Heart left ventricle (tissue), 16 donors: ENCODE data around the gene CACNA2D3. TPM values are rescaled to one million over a fixed set of nuclear protein-coding genes. Genes with fewer than 3 reads are reported as not detected.

Experiments used
- ATAC-seq, 4 donors: fragments of 200-7000 bp; cut with Tn5 transposase; one replicate each; pipeline ENCODE4 v1.9.1; 2020 to 2022; ENCODE audit warnings: moderate library complexity in 4 of 4, mild to moderate bottlenecking in 3 of 4, moderate number of reproducible peaks in 1 of 4
- DNase-seq, 5 donors: peaks; one replicate each; pipeline ENCODE4 v3.0.0-alpha.2; 2020
- H3K27ac ChIP-seq, 12 donors: fragments of 200-600 bp; sonication (generic) in 4 of 12; one replicate each; pipeline versions ENCODE4 v1.5.0 to v1.8.0; 2016 to 2022; ENCODE audit warnings: mild to moderate bottlenecking in 2 of 12
- H3K27me3 ChIP-seq, 9 donors: fragments of 200-600 bp; sonication (generic) in 2 of 9; one replicate each; pipeline versions ENCODE4 v1.5.1 to v1.8.0; 2016 to 2022; ENCODE audit warnings: mild to moderate bottlenecking in 3 of 9
- H3K36me3 ChIP-seq, 9 donors: fragments of 200-600 bp; sonication (generic) in 2 of 9; one replicate each; pipeline versions ENCODE4 v1.5.0 to v1.8.0; 2018 to 2022; ENCODE audit warnings: mild to moderate bottlenecking in 2 of 9
- H3K4me1 ChIP-seq, 12 donors: fragments of 200-600 bp; sonication (generic) in 4 of 12; one replicate each; pipeline versions ENCODE4 v1.5.0 to v1.8.0; 2016 to 2022; ENCODE audit warnings: mild to moderate bottlenecking in 3 of 12
- H3K4me3 ChIP-seq, 12 donors: fragments of 200-600 bp; sonication (generic) in 4 of 12; one replicate each; pipeline versions ENCODE4 v1.5.0 to v1.8.0; 2017 to 2022; ENCODE audit warnings: mild to moderate bottlenecking in 9 of 12, moderate library complexity in 4 of 12
- H3K9me3 ChIP-seq, 12 donors: fragments of 200-600 bp; sonication (generic) in 4 of 12; one replicate each; pipeline versions ENCODE4 v1.5.0 to v1.8.0; 2016 to 2022; ENCODE audit warnings: mild to moderate bottlenecking in 1 of 12
- POLR2A ChIP-seq, 2 donors: fragments of 450-650 bp; IDR thresholded peaks; one replicate each; pipeline ENCODE4 v1.6.1; 2017; ENCODE audit warnings: antibody characterized with exemption in 2 of 2, mild to moderate bottlenecking in 2 of 2, moderate library complexity in 2 of 2
- WGBS, 4 donors: extraction: QIAGEN DNeasy Blood & Tissue Kit in 2 of 4; methylation state at CpG; one replicate each; pipeline versions ENCODE4 v1.1.5 to v1.1.7; 2013 to 2018; 5-methylcytosine and 5-hydroxymethylcytosine counted together
- intact Hi-C, 10 donors: fragments of 100-400 bp; cut with DNase I; formaldehyde crosslinking; loops; one replicate each; pipeline versions ENCODE4 v1.11.1 to v1.14.2; 2022
- polyA plus RNA-seq, 2 donors: library from polyadenylated mRNA; stranded (reverse); fragments of 200-250 nt; gene quantifications; one replicate each; pipeline ENCODE4 v1.2.3, GENCODE V29; 2013
- total RNA-seq, 9 donors: library from RNA; depleted of rRNA in 2 of 9; stranded (reverse); fragments of >200 nt in 2 of 9; fragmentation: NEBNext Ultra II Directional in 3 of 9; extraction: Animal tissue kit (Norgen Biotek cat#: 25700) in 3 of 9; gene quantifications; one replicate each; pipeline versions ENCODE4 v1.1.0 to v1.2.4, GENCODE V29; 2016 to 2023
- TF ChIP-seq, protein P1 (sequence below), 12 donors: fragments of 200-600 bp; sonication (generic) in 4 of 12; IDR thresholded peaks; one replicate each; pipeline versions ENCODE4 v1.5.0 to v1.8.0; 2018 to 2022; ENCODE audit warnings: antibody characterized with exemption in 12 of 12, mild to moderate bottlenecking in 5 of 12
- donor health status: ischemic (EF 13 %, LVEDD 7.1; RV severe dilation, severe dysfunction).
- donor health status: healthy with polysubstance abuse.
- donor health status: DM: no; HTN: yes; CAD: no.
- donor health status: DM: no; HTN: no; CAD: no.
- donor health status: ischemic (EF 25% LVEDD 6.9; RV normal size, moderate dysfunction).
- donor health status: ischemic (EF 25% LVEDD 5.7; RV mildly dilated, moderate dysfunction).
- donor health status: healthy.
- donor health status: DM: yes; HTN: yes; CAD: no.
- donor health status: ischemic (EF 35%, LVEDD 5.7; RV mildly dilated, moderate dysfunction).
- donor health status: nonischemic (EF 11% LVEDD 7.7; RV severe dilation, severe dysfunction).
- donor health status: DM: yes; HTN: yes; CAD: no.
- donor health status: PGD.
- donor health status: ischemic (EF 29% LVEDD 5.4; RV normal size, mild dysfunction).
- donor health status: nonischemic (EF 23%, LVEDD 6.1; RV moderate dilation, normal function).

The CACNA2D3 gene
- total and polyA plus RNA-seq, 11 donors: 0.17 to 25.1 (median 12.8) TPM

DNA sequence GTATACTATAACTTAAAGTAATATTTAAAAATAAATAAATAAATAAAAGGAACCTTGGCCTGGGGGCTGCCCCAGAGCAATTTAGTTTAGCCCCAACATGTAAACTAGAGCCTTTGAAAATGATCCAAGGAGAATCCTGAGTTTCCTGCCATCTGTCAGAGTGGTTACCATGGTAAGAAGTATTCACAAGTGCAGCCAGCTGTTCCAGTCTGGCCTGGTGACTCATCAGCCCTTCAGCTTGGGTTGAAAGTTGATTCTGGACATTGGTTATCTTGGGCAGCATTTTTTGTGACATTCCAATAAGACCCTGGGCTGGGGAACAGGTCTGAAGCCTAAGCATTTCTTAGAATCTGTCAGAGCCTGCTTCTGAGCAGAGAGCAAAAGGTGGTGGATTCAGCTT is 878.2 kb downstream of the CACNA2D3 start:
- Histone ChIP-seq H3K4me3 (no peak overlapping the region), H3K27me3 (no peaks in the 10 kb centered on the region), H3K9me3 (no peaks in the 10 kb centered on the region), H3K36me3 (no peaks in the 10 kb centered on the region), H3K27ac (no peak overlapping the region), H3K4me1 (peaks cover 0 to 17% (median 0%) of the 10 kb centered on the region in 12 donors)
- TF ChIP-seq POLR2A (IDR thresholded peaks at IDR 0.05): no peak
- TF ChIP-seq, protein P1, sequence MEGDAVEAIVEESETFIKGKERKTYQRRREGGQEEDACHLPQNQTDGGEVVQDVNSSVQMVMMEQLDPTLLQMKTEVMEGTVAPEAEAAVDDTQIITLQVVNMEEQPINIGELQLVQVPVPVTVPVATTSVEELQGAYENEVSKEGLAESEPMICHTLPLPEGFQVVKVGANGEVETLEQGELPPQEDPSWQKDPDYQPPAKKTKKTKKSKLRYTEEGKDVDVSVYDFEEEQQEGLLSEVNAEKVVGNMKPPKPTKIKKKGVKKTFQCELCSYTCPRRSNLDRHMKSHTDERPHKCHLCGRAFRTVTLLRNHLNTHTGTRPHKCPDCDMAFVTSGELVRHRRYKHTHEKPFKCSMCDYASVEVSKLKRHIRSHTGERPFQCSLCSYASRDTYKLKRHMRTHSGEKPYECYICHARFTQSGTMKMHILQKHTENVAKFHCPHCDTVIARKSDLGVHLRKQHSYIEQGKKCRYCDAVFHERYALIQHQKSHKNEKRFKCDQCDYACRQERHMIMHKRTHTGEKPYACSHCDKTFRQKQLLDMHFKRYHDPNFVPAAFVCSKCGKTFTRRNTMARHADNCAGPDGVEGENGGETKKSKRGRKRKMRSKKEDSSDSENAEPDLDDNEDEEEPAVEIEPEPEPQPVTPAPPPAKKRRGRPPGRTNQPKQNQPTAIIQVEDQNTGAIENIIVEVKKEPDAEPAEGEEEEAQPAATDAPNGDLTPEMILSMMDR (IDR thresholded peaks at IDR 0.05): no peak
- peak in 2 of 5 donors; percentile 35 to 48 for DNase-seq
- intact Hi-C loops: no loop called here
- peak in 3 of 4 donors; percentile 60 to 81 (median 62) for ATAC-seq

DNA sequence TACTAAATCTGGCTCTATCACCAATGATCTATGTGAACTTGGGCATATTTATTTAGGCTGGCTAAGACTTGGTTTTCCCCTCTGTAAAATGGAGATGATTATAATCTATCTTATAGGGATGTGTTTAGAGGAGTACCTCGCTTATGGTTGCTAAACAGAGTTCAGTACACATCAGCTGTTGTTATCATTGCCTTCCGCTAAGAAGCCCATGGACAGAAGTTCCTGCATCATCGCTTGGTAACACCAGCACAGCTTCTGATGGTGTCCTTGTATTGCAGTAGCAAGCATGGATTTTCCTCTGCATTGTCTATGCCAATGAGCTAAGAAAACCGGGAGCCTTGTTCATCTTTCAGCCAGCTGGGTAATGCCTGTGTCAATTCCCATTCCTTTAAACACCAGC is 878.6 kb downstream of the CACNA2D3 start:
- intact Hi-C loops: no loop called here
- WGBS, 4 donors: 83 to 95% (median 90%) methylated on average over 4 of the region's 4 CpGs

DNA sequence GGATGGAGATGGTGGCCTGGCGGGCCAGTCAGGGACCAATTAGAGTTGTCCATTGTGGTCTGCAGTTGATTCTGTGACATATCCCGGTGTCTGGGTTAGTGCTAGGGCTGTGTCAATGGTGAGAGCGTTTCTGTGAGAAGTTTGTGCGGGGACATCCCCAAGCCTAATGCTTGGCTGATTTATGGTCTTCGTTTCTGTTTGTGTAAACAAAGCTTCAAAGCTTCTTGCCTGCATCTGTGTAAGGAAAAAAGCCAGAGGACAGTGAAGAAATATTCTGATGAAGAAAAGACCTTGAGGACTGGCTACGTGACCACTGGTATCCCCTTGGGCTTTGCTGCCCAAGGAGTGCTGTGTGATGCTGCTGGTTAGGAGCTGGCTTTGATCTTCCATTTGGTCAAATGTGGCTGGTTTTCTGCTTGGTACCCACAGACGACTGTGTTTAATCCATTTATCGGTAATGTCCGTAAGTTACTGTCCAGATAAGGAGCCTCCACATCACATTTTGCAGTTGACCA is 880.1 kb downstream of the CACNA2D3 start:
- WGBS, 4 donors: 81 to 92% (median 86%) methylated on average over 9 of the region's 9 CpGs
- DNase-seq (no peak), ATAC-seq (no peak)
- Histone ChIP-seq H3K4me3 (no peak overlapping the region), H3K9me3 (no peaks in the 10 kb centered on the region), H3K27ac (no peak overlapping the region), H3K36me3 (no peaks in the 10 kb centered on the region), H3K4me1 (peaks cover 0 to 17% (median 0%) of the 10 kb centered on the region in 12 donors), H3K27me3 (no peaks in the 10 kb centered on the region)
- intact Hi-C loops: no loop called here
- TF ChIP-seq, protein P1 (IDR thresholded peaks at IDR 0.05): no peak
- TF ChIP-seq POLR2A (IDR thresholded peaks at IDR 0.05): no peak

More for the DNA sequence above, 878.6 kb downstream of the CACNA2D3 start:
- Histone ChIP-seq H3K27me3 (no peaks in the 10 kb centered on the region), H3K9me3 (no peaks in the 10 kb centered on the region), H3K4me3 (no peak overlapping the region), H3K27ac (no peak overlapping the region), H3K4me1 (peaks cover 0 to 17% (median 0%) of the 10 kb centered on the region in 12 donors), H3K36me3 (no peaks in the 10 kb centered on the region)
- TF ChIP-seq, protein P1 (IDR thresholded peaks at IDR 0.05): no peak
- TF ChIP-seq POLR2A (IDR thresholded peaks at IDR 0.05): no peak
- DNase-seq (no peak), ATAC-seq (no peak)

DNA sequence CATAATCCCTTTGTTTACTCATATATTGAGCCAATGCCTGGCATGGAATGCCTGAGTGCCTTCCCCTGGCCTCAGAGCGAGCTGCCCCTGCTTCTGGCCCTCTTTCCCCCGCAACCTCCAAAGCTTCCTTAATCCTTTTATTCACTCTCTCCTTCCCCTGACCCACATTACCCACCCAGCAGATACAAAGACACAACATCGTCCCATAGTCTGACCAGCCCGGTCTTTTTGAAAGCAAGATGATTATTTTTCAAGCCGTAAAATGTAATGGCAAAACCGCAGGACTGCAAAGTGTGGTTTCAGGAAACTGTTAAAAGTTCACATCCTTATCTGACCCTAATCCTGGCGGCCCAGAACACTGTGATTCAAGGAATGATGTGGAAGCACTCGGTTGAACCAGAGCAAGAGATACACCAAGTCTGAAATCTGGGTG is 883.9 kb downstream of the CACNA2D3 start:
- DNase-seq: no peak
- Histone ChIP-seq H3K36me3 (no peaks in the 10 kb centered on the region), H3K4me1 (no peaks in the 10 kb centered on the region), H3K27me3 (peaks cover 0 to 4% (median 0%) of the 10 kb centered on the region in 9 donors), H3K9me3 (no peaks in the 10 kb centered on the region), H3K4me3 (no peak overlapping the region), H3K27ac (no peak overlapping the region)
- no peak for ATAC-seq
- intact Hi-C loops: no loop called here
- 47 to 62% (median 55%) methylated on average over 8 of the region's 8 CpGs for WGBS, 4 donors
- no peak for TF ChIP-seq POLR2A (IDR thresholded peaks at IDR 0.05)
- TF ChIP-seq, protein P1 (IDR thresholded peaks at IDR 0.05): no peak
